HG02678 (cell line): ENCODE data around the gene ADAM22.

ENCODE experiments used
- ATAC-seq: cut with Tn5 transposase; IDR thresholded peaks from one replicate; pipeline ENCODE4 v1.9.1; 2021; ENCODE audit warnings: mild to moderate bottlenecking, moderate library complexity; ENCODE audit not compliant: unreplicated experiment

Gene ADAM22

GRCh38 chr7:87959336-87959735 is 25.3 kb downstream of the ADAM22 start:
- ATAC-seq, result no peak

DNA sequence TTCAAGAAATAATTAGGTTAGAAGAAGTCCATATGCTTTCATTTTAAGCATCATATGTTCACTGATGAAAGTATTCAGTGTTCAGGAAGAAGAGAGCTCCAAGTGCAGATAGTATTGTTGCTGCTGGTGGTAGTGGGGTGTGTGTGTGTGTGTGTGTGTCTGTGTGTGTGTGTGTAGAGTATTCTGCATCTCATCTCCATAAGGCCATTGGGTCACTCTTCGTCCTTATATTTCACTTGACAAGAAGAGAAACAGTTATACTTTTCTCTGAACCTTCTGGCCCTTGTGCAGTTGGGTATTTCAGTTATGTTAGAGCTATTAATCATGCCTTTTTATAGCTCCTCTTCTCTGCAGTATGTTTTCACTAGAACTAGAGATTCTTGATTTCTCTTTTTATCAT is 26.2 kb downstream of the ADAM22 start:
- no peak for ATAC-seq

DNA sequence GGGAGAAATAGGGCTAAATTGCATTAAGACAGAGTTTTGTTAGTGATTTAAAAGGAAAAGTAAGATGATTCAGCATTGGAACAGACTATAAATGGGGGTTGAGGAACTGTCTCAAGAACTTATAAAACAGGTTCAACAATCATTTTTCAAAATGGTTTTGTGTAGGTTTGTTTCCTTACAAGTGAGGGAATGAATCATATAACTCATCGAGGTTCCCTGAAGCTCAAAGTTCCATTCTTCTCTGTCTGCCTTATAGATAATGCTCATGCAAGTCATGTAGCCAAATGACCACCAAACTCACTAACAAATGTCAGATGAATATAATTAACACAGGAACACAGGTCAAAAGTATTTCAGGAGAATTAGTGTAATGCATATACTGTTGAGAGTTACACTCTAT is 27.7 kb downstream of the ADAM22 start:
- no peak for ATAC-seq

DNA sequence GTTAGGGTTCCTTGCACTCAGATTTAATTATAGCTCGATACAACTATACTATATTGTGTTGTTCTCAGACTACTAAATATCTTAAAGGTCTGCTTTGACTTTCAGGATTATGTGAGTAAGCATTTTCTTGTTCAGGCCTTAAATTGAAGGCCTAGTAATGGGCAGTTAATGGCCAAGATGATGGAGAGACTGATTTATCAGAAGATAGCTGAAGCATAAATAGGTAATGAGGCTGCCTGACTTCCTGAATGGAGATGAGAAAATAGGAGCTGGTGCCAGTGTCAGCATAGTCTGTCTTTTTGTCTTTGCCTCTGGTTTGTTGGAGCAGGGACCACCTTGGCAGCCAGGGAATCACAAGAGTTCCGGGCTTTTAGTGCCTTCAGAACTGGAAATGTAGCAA is 32.2 kb downstream of the ADAM22 start:
- ATAC-seq, result no peak

DNA sequence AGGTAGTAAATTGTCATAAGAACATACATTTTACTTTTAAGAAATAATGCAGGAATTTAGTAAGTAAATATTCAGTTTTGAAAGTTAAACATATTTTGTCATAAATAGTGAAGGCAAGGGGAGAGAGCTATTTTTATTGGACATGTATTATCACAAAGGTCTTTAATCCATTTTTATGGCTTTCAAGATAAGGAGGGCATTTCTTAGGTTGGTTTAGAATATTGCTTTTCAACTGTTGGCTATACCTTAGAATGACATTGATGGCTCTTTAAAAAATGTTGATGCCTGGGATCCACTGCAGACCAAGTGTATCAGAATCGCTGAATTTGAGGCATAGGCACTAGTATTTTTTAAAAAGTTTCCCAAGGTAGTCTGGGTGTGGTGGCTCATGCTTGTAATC is 34.0 kb downstream of the ADAM22 start:
- no peak for ATAC-seq

- no peak for ATAC-seq
Measured at GRCh38 chr7:87982116-87982515, 48.1 kb downstream of the ADAM22 start.

- ATAC-seq, result no peak
Measured at GRCh38 chr7:87984088-87984487, 50.0 kb downstream of the ADAM22 start.

DNA sequence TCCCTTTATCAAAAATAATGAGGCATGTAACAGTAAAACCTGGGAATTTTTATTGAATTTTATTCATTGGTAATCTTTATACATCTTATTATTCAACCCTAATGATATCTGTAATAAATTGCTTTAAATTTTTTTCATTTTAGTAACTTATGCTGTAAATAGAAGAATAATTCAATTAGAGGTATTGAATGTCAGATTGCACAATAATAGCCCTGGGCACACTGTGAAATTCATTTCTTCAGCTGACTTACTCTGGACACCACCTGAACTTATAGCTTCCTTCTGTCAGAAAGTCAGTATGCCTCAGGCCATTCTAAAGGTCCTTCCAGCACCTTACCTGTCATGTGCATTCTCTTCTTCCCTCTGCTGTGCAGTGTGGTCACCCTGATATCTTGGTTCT is 59.2 kb downstream of the ADAM22 start:
- no peak for ATAC-seq

DNA sequence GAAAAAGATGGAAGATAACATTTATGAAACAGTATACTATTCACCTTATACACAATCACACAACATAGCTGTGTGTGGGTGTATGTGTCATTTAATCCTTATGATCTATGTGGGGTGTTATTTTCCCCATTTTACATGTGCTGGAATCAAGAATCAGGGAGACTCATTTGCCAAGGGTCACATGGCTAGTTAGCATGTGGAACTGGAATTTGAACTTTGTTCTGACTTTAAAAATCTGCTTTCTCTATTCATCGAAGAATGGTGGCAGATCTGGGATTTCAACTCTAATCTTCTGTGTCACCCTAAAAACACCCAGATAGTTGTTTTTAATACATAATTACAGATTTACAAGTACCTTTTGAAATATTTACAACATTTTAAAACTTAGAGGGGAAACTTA is 65.2 kb downstream of the ADAM22 start:
- ATAC-seq, result no peak

DNA sequence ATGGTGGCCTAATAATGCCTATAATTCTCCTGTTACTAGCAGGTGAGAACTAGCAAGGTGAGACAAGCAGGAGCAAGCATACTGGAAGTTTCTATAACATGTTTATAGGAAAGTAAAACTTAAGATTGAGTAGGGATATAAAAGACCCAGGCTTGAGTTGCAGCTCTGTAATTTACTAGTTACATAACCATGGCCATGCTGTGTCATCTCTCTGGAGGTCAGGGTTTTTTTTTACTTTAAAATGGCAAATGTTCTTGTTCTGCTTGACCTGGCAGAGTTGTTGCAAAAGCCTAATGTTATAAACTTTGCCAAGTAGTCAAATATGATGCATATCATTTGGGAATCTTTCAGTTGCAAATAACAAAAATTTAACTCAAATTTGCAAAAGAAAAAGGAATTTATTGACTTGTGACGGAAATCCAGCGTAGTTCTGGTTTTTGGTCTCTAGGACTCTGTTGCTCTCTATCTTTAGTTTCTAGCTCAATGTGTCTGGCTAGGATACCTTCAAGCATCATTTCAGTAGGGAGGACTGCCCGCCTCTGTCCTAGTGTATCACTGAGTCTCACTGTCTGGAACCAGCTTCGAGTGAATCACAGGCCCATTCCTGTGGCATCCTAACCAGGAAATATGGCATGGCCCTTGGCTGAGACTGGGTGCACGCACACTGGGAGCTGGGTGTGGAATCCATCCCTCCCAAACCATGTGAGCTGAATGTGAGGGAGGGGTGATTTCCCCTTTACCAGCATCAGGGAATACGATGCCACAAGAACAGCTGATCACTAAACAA is 67.9 kb downstream of the ADAM22 start:
- ATAC-seq, result no peak

DNA sequence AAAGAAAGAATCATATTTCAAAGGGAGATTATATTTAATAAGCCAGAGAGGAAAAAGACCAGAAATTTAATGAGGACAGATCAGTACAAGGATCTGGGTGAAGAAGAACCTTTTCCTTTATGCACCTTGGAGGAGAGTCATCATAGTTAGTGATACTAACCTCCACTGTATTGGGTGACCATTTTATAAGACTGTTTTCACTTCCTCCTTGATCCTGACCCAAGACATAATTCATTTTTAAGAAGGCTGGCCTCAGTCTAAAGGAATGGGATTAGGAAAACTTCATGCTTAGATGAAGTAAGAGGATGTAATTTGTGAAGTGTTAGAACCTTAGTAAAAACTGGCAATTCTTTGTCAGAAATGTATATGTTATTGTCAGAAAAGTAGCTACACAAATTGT is 68.6 kb downstream of the ADAM22 start:
- no peak for ATAC-seq

DNA sequence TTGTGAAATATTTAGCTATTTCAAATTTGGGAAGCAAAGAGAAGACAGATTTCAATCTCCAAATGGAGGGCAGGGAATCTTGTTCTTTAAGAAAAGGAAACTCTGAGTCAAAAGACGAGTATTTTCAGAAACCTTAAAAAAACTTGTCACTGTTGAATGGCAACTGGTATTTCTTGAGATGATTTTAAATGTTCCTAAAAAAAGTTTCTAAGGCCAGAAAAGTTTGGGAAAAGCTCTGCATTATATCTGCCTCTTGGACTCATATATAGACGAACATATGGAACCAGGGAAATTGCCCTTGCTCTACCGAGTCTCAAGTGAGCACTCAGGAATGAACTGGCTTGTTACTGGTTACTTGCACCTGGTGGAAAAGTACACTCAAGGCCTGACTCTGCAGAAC is 69.5 kb downstream of the ADAM22 start:
- ATAC-seq, result no peak

DNA sequence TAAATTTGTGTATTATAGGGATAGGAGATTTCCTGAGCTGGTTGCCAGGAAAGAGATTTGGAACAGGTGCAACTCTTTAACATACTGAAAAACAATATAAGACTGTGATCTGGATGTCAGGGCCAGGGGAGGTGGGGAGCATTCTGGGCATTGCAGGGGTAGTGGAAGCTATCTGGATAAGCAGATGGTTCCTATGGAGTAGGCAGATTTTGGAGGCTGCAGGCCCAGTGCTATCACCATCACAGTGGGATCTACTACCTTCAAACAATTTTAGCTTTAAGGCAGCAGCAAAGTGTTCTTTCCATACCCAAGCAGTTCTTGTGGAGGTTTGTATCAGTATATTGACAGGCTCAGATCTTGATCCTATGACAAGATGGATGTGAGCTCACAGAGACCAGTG is 71.1 kb downstream of the ADAM22 start:
- ATAC-seq, result no peak

DNA sequence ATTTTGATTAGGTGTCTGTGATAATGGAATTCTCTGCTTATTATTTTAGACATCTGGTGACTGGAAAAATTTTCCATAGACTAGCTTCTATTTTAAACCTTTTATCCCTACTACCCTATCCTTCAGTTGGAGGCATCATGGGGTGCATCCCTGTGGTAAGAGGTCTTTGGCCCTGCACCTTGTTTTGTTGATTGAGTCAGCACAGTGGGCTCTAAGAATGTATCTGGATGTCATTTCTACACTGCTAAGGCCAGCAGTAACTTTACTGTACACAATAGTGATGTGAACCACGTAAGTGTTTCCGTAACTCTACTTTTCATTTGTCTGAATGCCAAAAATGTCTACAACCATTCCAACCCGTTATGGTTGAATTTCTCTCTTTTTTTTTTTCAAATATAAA is 75.6 kb downstream of the ADAM22 start:
- no peak for ATAC-seq

DNA sequence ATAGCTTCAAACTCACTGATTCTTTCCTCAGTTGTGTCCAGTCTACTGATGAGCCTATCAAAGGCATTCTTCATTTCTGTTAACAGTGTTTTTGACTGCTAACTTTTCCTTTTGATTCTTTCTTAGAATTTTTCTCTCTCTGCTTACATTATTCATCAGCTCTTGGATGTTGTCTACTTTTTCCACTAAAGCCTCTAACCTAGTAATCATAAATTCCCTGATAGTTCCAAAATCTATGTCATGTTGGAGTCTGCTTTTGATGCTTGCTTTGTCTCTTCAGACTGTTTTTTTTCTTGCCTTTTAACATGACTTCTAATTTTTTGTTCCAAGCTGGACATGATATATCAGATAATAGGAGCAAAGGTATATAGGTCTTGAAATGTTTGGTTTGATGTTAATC is 78.0 kb downstream of the ADAM22 start:
- ATAC-seq, result no peak

DNA sequence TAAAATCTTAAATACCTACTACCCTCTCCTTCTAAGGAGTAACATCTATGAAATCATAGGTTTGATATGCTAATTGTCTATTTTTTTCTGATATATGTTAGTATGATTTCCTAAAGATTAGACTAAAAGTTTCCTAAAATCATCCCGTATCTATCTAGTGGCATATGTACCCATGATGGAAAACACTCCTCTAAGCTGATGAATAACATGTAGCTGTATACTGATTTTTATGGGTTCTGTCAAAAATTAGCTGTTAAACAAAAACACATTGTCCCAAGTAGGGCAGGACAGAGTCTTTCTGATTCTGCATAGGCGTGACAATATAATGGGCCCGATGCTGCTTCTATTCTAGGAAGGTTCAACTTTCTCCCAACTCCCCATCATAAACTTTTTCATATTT is 79.9 kb downstream of the ADAM22 start:
- ATAC-seq, result no peak

GRCh38 chr7:88014581-88014980 is 80.5 kb downstream of the ADAM22 start:
- ATAC-seq, result no peak

GRCh38 chr7:88015309-88015708 is 81.3 kb downstream of the ADAM22 start:
- ATAC-seq, result no peak

GRCh38 chr7:88018501-88018900 is 84.5 kb downstream of the ADAM22 start:
- no peak for ATAC-seq

DNA sequence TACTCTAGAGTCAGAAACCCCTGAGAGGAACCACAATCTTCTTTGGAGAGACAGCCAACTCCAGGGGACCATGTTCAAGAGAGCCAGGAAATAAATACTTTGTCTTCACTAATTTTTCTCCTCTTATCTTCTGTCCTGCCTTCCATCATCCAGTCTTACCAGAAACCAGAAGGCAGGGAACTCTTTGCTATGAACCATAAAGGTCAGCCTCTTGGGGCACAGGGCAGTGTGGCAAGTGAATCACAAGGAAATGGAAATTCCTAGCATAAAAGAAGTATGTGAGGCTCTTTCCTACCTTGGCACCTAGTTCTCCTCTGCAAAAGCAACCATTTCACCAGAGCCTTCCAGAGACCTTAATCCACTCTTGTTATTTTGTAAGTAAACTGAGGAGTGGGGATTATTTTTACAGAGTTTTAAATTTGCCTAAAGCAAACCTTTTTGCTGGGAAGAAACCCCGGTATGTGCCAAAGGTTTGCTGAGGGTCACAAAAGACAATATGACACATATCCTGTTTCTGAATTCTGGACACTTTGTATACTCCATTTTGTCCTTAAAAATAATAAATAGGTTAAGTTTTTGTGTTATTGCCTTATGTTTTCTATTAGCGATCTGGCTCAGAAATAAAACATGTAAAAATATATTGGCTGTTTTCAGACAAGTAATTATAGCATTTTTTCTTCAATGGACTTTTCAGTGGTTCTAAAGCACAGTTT is 87.1 kb downstream of the ADAM22 start:
- no peak for ATAC-seq

- no peak for ATAC-seq
Measured at GRCh38 chr7:88027724-88028123, 93.7 kb downstream of the ADAM22 start.

DNA sequence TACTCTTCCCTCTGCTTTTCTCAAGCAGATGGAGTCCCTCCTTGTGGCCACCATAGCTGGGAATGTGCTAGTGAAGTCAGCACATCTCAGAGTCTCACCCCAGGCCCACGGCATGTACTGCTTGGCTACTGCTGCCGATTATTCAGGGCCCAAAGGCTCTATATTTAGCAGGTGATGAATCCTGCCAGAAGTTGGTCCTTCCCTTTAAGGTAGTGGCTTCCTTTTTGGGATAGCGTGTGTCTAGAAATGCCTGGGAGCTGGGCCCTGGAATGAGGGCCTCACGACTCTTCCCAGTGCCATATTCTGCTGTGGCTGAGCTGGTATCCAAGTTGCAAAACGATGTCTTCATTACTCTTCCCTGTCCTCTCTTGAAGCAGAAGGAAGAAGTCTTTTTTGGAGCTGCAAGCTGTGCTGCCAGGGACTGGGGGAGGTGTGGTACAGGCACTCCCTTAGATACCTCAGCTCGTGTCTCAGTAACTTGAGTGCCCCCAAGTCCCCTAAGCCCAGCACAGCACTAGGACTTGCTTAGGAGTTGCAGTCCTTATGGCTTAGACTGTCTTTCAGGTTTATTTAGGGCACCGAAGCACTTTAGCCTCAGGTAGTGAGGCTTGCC is 100.1 kb downstream of the ADAM22 start:
- ATAC-seq, result no peak
